ENCODE data around the gene SHISAL2B. TPM values are rescaled to one million over a fixed set of nuclear protein-coding genes. Genes with fewer than 3 reads are reported as not detected.

SHISAL2B gene
- total and polyA plus RNA-seq, 2 donors (not counting 1 experiment from before 2014, with no cell fraction given): not detected

DNA sequence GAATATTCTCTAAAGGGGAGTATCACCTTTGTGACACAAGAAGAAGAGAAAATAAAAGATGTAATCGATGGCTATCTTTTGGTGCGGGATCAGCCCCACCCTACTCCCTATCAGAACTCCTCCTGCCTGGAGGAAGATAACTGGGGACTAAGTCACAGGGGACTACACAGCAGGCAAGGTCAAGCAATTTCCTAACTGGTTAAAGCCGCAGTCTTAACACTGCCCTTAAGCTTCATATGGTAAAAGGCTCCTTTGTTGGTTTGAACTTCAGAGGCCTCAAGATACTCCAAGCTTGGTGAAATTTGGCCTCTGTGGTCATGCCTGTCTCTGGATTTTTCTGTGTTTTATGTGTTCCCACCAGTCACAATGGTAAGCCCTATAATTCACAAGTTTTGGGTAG, 1.3 kb upstream of the SHISAL2B start:
- no peak overlapping the region for H3K4me3 Mint-ChIP-seq
- H3K27me3 ChIP-seq (replicated peaks in 1 of 4; ENCODE audit: control extremely low read depth in 1 of 4, control insufficient read depth in 3 of 4, insufficient read depth in 4 of 4, low read length in 3 of 4): peaks cover 0 to 22% (median 16%) of the 10 kb centered on the region in 4 experiments
- H3K9me3 Mint-ChIP-seq (ENCODE audit: insufficient read depth): no peaks in the 10 kb centered on the region
- peaks cover 7% of the 10 kb centered on the region for H3K4me1 Mint-ChIP-seq
- intact Hi-C loops (cut with micrococcal nuclease): no loop called here
- no peak for ATAC-seq (ENCODE audit: low read depth)
- no peak overlapping the region for H3K9ac ChIP-seq (ENCODE audit: low read length)
- H3K4me1 ChIP-seq (ENCODE audit: control insufficient read depth in 2 of 2, insufficient read depth in 2 of 2, low read length in 2 of 2): peaks cover 6 to 8% of the 10 kb centered on the region in 2 donors
- no peaks in the 10 kb centered on the region for H3K9me3 ChIP-seq (ENCODE audit: control extremely low read depth in 1 of 3, control insufficient read depth in 2 of 3, insufficient read depth in 1 of 3, low read length in 2 of 3)
- CTCF ChIA-PET: no interaction called here
- TF ChIP-seq, protein P1, sequence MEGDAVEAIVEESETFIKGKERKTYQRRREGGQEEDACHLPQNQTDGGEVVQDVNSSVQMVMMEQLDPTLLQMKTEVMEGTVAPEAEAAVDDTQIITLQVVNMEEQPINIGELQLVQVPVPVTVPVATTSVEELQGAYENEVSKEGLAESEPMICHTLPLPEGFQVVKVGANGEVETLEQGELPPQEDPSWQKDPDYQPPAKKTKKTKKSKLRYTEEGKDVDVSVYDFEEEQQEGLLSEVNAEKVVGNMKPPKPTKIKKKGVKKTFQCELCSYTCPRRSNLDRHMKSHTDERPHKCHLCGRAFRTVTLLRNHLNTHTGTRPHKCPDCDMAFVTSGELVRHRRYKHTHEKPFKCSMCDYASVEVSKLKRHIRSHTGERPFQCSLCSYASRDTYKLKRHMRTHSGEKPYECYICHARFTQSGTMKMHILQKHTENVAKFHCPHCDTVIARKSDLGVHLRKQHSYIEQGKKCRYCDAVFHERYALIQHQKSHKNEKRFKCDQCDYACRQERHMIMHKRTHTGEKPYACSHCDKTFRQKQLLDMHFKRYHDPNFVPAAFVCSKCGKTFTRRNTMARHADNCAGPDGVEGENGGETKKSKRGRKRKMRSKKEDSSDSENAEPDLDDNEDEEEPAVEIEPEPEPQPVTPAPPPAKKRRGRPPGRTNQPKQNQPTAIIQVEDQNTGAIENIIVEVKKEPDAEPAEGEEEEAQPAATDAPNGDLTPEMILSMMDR (IDR thresholded peaks at IDR 0.05): no peak
- no peak for TF ChIP-seq EZH2 (IDR thresholded peaks at IDR 0.05; ENCODE audit: borderline replicate concordance, insufficient read depth, low read depth, low read length, poor library complexity, severe bottlenecking)
- peaks cover 52% of the 10 kb centered on the region for H3K27me3 Mint-ChIP-seq
- no peaks in the 10 kb centered on the region for H3K36me3 ChIP-seq (replicated peaks in 1 of 2; ENCODE audit: control extremely low read depth in 1 of 2, control insufficient read depth in 1 of 2, extremely low read depth in 1 of 2, insufficient read depth in 2 of 2, low read length in 1 of 2)
- H3K4me2 ChIP-seq (replicated peaks; ENCODE audit: low read depth, low read length, poor library complexity, severe bottlenecking): no peak overlapping the region
- H3K79me2 ChIP-seq (ENCODE audit: control insufficient read depth, insufficient read depth, low read length): no peaks in the 10 kb centered on the region
- DNase-seq: no peak
- no peaks in the 10 kb centered on the region for H4K20me1 ChIP-seq (ENCODE audit: control insufficient read depth, insufficient read depth, low read length, poor library complexity, severe bottlenecking)
- no peak overlapping the region for H3K27ac Mint-ChIP-seq
- H3K4me3 ChIP-seq (ENCODE audit: control extremely low read depth in 1 of 5, extremely low read depth in 1 of 5, insufficient read depth in 1 of 5, low read depth in 2 of 5, low read length in 4 of 5): no peak overlapping the region
- POLR2A ChIA-PET: no interaction called here
- 78% methylated on average over 1 of the region's 3 CpGs for WGBS (ENCODE audit: insufficient coverage)
- no peak overlapping the region for H3K27ac ChIP-seq (ENCODE audit: low read length in 2 of 2)
- H2AFZ ChIP-seq (ENCODE audit: insufficient read depth, low read depth, low read length, poor library complexity, severe bottlenecking): no peak overlapping the region

DNA sequence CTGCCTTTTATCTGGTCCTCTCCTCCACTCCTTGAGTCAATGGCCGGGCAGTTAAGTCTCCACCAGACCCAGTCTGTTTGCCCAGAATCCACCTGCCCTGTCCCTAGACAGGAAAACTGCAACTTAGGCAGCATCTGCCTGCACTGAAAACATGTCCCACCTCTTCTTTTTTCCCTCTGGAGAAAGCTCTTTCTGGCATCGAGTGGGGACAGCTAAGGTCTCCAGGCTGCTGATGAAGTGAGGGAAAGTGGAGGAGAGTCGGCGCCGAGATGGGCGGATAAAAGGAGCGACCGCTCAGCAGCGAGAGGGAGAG, 243 bp upstream of the SHISAL2B start:
- H3K9me3 Mint-ChIP-seq (ENCODE audit: insufficient read depth): peaks cover 2% of the 10 kb centered on the region
- H3K4me3 Mint-ChIP-seq: peak overlapping the region; percentile 43
- WGBS (ENCODE audit: insufficient coverage): 13% methylated on average over 8 of the region's 9 CpGs
- no peak for ATAC-seq (ENCODE audit: low read depth)
- H3K79me2 ChIP-seq (ENCODE audit: control insufficient read depth, insufficient read depth, low read length): no peaks in the 10 kb centered on the region
- no peaks in the 10 kb centered on the region for H4K20me1 ChIP-seq (ENCODE audit: control insufficient read depth, insufficient read depth, low read length, poor library complexity, severe bottlenecking)
- DNase-seq: no peak
- H3K4me1 Mint-ChIP-seq: peaks cover 7% of the 10 kb centered on the region
- POLR2A ChIA-PET: no interaction called here
- CTCF ChIA-PET: no interaction called here
- H3K27me3 ChIP-seq (replicated peaks in 1 of 4; ENCODE audit: control extremely low read depth in 1 of 4, control insufficient read depth in 3 of 4, insufficient read depth in 4 of 4, low read length in 3 of 4): peaks cover 0 to 22% (median 16%) of the 10 kb centered on the region in 4 experiments
- H3K27ac ChIP-seq (ENCODE audit: low read length in 2 of 2): no peak overlapping the region
- peak overlapping the region; percentile 54 for H3K4me2 ChIP-seq (replicated peaks; ENCODE audit: low read depth, low read length, poor library complexity, severe bottlenecking)
- H3K27ac Mint-ChIP-seq: no peak overlapping the region
- peaks cover 53% of the 10 kb centered on the region for H3K27me3 Mint-ChIP-seq
- H3K9ac ChIP-seq (ENCODE audit: low read length): no peak overlapping the region
- no peak overlapping the region for H3K4me3 ChIP-seq (ENCODE audit: control extremely low read depth in 1 of 5, extremely low read depth in 1 of 5, insufficient read depth in 1 of 5, low read depth in 2 of 5, low read length in 4 of 5)
- intact Hi-C loops (cut with micrococcal nuclease): no loop called here
- peak overlapping the region; percentile 56 for H2AFZ ChIP-seq (ENCODE audit: insufficient read depth, low read depth, low read length, poor library complexity, severe bottlenecking)
- H3K9me3 ChIP-seq (ENCODE audit: control extremely low read depth in 1 of 3, control insufficient read depth in 2 of 3, insufficient read depth in 1 of 3, low read length in 2 of 3): peaks cover 0 to 3% (median 0%) of the 10 kb centered on the region in 3 donors
- H3K4me1 ChIP-seq (ENCODE audit: control insufficient read depth in 2 of 2, insufficient read depth in 2 of 2, low read length in 2 of 2): peaks cover 6 to 8% of the 10 kb centered on the region in 2 donors
- no peak for TF ChIP-seq EZH2 (IDR thresholded peaks at IDR 0.05; ENCODE audit: borderline replicate concordance, insufficient read depth, low read depth, low read length, poor library complexity, severe bottlenecking)
- TF ChIP-seq, protein P1 (IDR thresholded peaks at IDR 0.05): no peak
- H3K36me3 ChIP-seq (replicated peaks in 1 of 2; ENCODE audit: control extremely low read depth in 1 of 2, control insufficient read depth in 1 of 2, extremely low read depth in 1 of 2, insufficient read depth in 2 of 2, low read length in 1 of 2): no peaks in the 10 kb centered on the region

Data from B cell (primary cell).